Choroid plexus epithelial cell (primary cell): ENCODE measurements around the gene NCAPG2.

Experiments used
- DNase-seq: peaks from one replicate; pipeline ENCODE4 v3.0.0-alpha.2; 2010; ENCODE audit warnings: low read depth
- H3K4me3 ChIP-seq: 2 replicates; pipeline ENCODE4 v1.5.1; 2011; ENCODE audit warnings: low read depth, mild to moderate bottlenecking, control low read depth, low read length, moderate library complexity
- CTCF ChIP-seq: conservative IDR thresholded peaks from 2 replicates; pipeline ENCODE4 v1.5.1; 2011; ENCODE audit warnings: low read depth, mild to moderate bottlenecking, control low read depth, inconsistent platforms, low read length, moderate library complexity

The NCAPG2 gene

GRCh38 chr7:158603773-158604755 is 100.5 kb downstream of the NCAPG2 start:
- TF ChIP-seq CTCF, result no peak
- no peak for DNase-seq
- H3K4me3 ChIP-seq, result no peak overlapping the region

DNA sequence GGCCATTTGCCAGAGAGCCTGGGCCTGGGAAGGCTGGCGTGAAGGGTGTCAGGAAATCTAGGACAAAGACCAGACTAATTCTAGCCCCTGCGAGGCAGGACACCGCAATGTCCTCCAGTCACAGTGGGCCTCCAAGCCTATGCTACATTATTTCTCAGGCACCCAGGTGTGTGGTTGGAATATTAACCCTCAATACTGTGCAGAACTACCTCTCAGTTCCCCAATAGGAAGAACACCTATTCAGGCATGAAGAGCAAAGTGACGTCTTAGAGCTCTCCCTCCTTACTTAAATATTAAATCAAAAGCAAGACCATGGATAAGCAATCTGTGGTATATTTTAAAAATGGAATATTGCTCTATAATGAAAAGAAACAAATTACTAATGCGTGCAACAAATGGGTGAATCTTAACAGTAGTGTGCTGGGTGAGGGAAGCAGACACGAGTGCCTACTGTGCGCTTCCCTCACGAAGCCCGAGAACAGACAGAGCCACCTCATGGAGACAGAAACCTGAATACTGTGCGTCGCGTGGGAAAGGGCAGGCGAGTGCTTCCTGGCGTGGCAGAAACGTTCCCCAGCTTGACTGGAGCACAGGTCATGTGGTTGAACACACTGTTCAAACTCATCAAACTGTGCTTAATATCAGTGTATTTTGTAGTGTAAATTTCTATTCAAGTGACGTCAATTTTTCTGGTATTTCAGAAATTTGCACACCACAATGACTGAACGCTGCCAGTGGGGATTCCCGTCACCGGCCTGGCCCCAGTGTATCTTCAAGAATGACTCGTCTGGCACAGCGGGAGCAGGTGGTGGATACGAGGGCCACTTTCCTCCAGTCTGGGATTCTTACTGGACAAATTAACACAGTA is 101.5 kb downstream of the NCAPG2 start:
- no peak overlapping the region for H3K4me3 ChIP-seq
- peak; percentile 81 for DNase-seq
- no peak for TF ChIP-seq CTCF

GRCh38 chr7:158602041-158602440 is 102.6 kb downstream of the NCAPG2 start:
- TF ChIP-seq CTCF, result no peak
- DNase-seq, result no peak
- H3K4me3 ChIP-seq, result no peak overlapping the region

- TF ChIP-seq CTCF, result no peak
- DNase-seq, result no peak
- no peak overlapping the region for H3K4me3 ChIP-seq
These were observed 103.5 kb downstream of the NCAPG2 start for GRCh38 chr7:158601090-158601489.

DNA sequence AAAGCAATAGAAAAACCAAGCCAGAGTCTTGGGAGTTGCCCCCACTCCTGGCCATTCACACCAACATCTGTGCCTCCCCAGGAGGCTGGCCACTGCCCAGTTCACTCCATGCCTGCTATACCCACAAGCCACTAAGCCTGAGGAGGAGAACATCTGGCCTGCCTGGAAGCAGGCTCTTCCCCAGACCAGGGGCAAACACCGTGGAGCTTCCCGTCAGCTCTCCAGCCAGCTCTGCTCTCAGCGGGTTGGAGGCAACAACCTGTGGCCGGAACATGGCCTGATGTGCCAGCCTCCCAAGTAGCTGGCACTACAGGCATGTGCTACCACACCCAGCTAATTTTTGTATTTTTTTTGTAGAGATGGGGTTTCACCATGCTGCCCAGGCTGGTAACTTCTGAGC is 107.9 kb downstream of the NCAPG2 start:
- H3K4me3 ChIP-seq, result no peak overlapping the region
- DNase-seq, result no peak
- no peak for TF ChIP-seq CTCF

GRCh38 chr7:158596309-158596708 is 108.3 kb downstream of the NCAPG2 start:
- H3K4me3 ChIP-seq, result no peak overlapping the region
- TF ChIP-seq CTCF, result no peak
- no peak for DNase-seq
